H1 (cell line): ENCODE results near the gene BPIFB6. TPM values are rescaled to one million over a fixed set of nuclear protein-coding genes. Genes with fewer than 3 reads are reported as not detected.
A peak's percentile ranks its signal among the peaks of the same experiment; 100 is the strongest.

Source experiments
- CTCF ChIA-PET: fragments of 300-600 bp; sonication (Branson Sonifier 250); formaldehyde crosslinking; loops from one replicate; lab custom pipeline; 2021; ENCODE audit not compliant: partially characterized antibody; lab: Charles Lee
- POLR2A ChIA-PET: fragments of 300-600 bp; sonication (Branson Sonifier 250); formaldehyde crosslinking; loops from one replicate; lab custom pipeline; 2021; ENCODE audit warnings: inconsistent platforms; ENCODE audit not compliant: partially characterized antibody; lab: Charles Lee
- DNase-seq, 2 experiments: peaks; one replicate each; pipeline versions ENCODE4 v3.0.0 to v3.0.0-alpha.2; 2010 to 2022; ENCODE audit warnings: low spot score in 2 of 2, low read depth in 1 of 2, mixed read lengths in 1 of 2
- FAIRE-seq: peaks from 2 replicates; lab custom pipeline; 2011; peaks lifted over from hg19 to GRCh38; lab: Jason Lieb, UNC
- H2AFZ ChIP-seq: 2 replicates; pipeline ENCODE4 v1.8.1; 2012; ENCODE audit warnings: low read length, inconsistent platforms
- H2AK5ac ChIP-seq: 2 replicates; pipeline ENCODE4 v1.6.1; 2013; ENCODE audit warnings: low read depth, low read length
- H2BK120ac ChIP-seq: replicated peaks from 2 replicates; pipeline ENCODE3; 2013; ENCODE audit warnings: low read depth, low read length, inconsistent platforms
- H2BK12ac ChIP-seq: 2 replicates; pipeline ENCODE4 v1.6.1; 2013; ENCODE audit warnings: low read depth, low read length
- H2BK15ac ChIP-seq: 2 replicates; pipeline ENCODE4 v1.6.1; 2013; ENCODE audit warnings: low read length
- H2BK20ac ChIP-seq: 2 replicates; pipeline ENCODE4 v1.6.1; 2013; ENCODE audit warnings: low read length
- H2BK5ac ChIP-seq: 2 replicates; pipeline ENCODE4 v1.6.1; 2013; ENCODE audit warnings: low read depth, low read length
- H3K14ac ChIP-seq: 2 replicates; pipeline ENCODE4 v1.6.1; 2013; ENCODE audit warnings: inconsistent platforms; ENCODE audit not compliant: insufficient read length
- H3K18ac ChIP-seq: 2 replicates; pipeline ENCODE4 v1.6.1; 2013; ENCODE audit warnings: low read length; ENCODE audit errors: extremely low read depth
- H3K23ac ChIP-seq: 2 replicates; pipeline ENCODE4 v1.6.1; 2013; ENCODE audit warnings: inconsistent platforms; ENCODE audit not compliant: insufficient read length
- H3K23me2 ChIP-seq: 2 replicates; pipeline ENCODE4 v1.6.1; 2013; ENCODE audit warnings: low read depth, low read length
- H3K27ac ChIP-seq: 2 replicates; pipeline ENCODE4 v1.6.1; 2011; ENCODE audit warnings: low read depth, low read length, inconsistent platforms
- H3K27me3 ChIP-seq, 4 experiments: replicated peaks in 1 of 4; 1 replicate in 1 of 4; 2 replicates in 3 of 4; pipeline versions ENCODE4 v1.6.1 to v1.8.1; 2011 to 2013; ENCODE audit warnings: low read length in 3 of 4, mild to moderate bottlenecking in 3 of 4, inconsistent platforms in 2 of 4, mixed read lengths in 2 of 4, moderate library complexity in 1 of 4; ENCODE audit not compliant: control insufficient read depth in 3 of 4, insufficient read depth in 3 of 4; ENCODE audit errors: extremely low read depth in 1 of 4
- H3K36me3 ChIP-seq, 4 experiments: 2 replicates each; pipeline versions ENCODE4 v1.6.1 to v1.8.1; 2011 to 2013; ENCODE audit warnings: mild to moderate bottlenecking in 4 of 4, low read length in 3 of 4, moderate library complexity in 2 of 4, control low read depth in 1 of 4, inconsistent platforms in 1 of 4; ENCODE audit not compliant: insufficient read depth in 4 of 4, control insufficient read depth in 2 of 4
- H3K4ac ChIP-seq: replicated peaks from 2 replicates; pipeline ENCODE3; 2013; ENCODE audit warnings: low read length, low read depth, mixed read lengths, inconsistent platforms; ENCODE audit not compliant: insufficient read length
- H3K4me1 ChIP-seq, 4 experiments: replicated peaks in 1 of 4; 1 replicate in 1 of 4; 2 replicates in 3 of 4; pipeline versions ENCODE4 v1.6.1 to v1.8.1; 2011 to 2013; ENCODE audit warnings: low read length in 3 of 4, inconsistent platforms in 2 of 4, mixed read lengths in 1 of 4; ENCODE audit not compliant: insufficient read depth in 4 of 4, control insufficient read depth in 3 of 4
- H3K4me2 ChIP-seq, 2 experiments: 2 replicates each; pipeline versions ENCODE4 v1.6.1 to v1.8.1; 2011 to 2013; ENCODE audit warnings: low read depth in 2 of 2, low read length in 2 of 2, control low read depth in 1 of 2, inconsistent platforms in 1 of 2, mild to moderate bottlenecking in 1 of 2; ENCODE audit not compliant: insufficient read depth in 1 of 2
- H3K4me3 ChIP-seq, 4 experiments: fragments of 200-600, 300-600 bp in 1 of 4; sonication (generic), shearing (Covaris generic), sonication (Bioruptor Twin) in 1 of 4; 2 replicates each; pipeline versions ENCODE4 v1.5.1 to v1.8.1; 2011 to 2016; ENCODE audit warnings: low read length in 4 of 4, low read depth in 3 of 4, control low read depth in 2 of 4, inconsistent platforms in 2 of 4, mild to moderate bottlenecking in 2 of 4, mixed read lengths in 1 of 4, moderate library complexity in 1 of 4; ENCODE audit not compliant: insufficient read depth in 2 of 4; ENCODE audit errors: extremely low read depth in 1 of 4
- H3K56ac ChIP-seq: replicated peaks from 2 replicates; pipeline ENCODE3; 2013; ENCODE audit warnings: low read depth, mild to moderate bottlenecking, mixed read lengths, low read length, inconsistent platforms; ENCODE audit not compliant: insufficient read length
- H3K79me1 ChIP-seq: 2 replicates; pipeline ENCODE4 v1.6.1; 2013; ENCODE audit warnings: low read depth, low read length, control low read depth
- H3K79me2 ChIP-seq, 2 experiments: 2 replicates each; pipeline versions ENCODE4 v1.6.1 to v1.8.1; 2012 to 2013; ENCODE audit warnings: low read length in 2 of 2, mild to moderate bottlenecking in 2 of 2, inconsistent platforms in 1 of 2; ENCODE audit not compliant: insufficient read depth in 2 of 2, control insufficient read depth in 1 of 2
- H3K9ac ChIP-seq, 4 experiments: replicated peaks in 1 of 4; 1 replicate in 1 of 4; 2 replicates in 3 of 4; pipeline versions ENCODE4 v1.6.1 to v1.8.1; 2011 to 2013; ENCODE audit warnings: low read depth in 3 of 4, low read length in 3 of 4, control low read depth in 2 of 4, mild to moderate bottlenecking in 2 of 4, moderate library complexity in 2 of 4, inconsistent platforms in 1 of 4; ENCODE audit errors: extremely low read depth in 1 of 4
- H3K9me3 ChIP-seq, 2 experiments: 2 replicates each; pipeline versions ENCODE4 v1.6.1 to v1.8.1; 2012 to 2013; ENCODE audit warnings: mild to moderate bottlenecking in 2 of 2, moderate library complexity in 2 of 2, control low read depth in 1 of 2, inconsistent platforms in 1 of 2, low read depth in 1 of 2, low read length in 1 of 2, mixed read lengths in 1 of 2; ENCODE audit not compliant: insufficient read depth in 2 of 2
- H4K20me1 ChIP-seq, 2 experiments: replicated peaks in 1 of 2; 2 replicates each; pipeline versions ENCODE3 to v1.8.1; 2011 to 2013; ENCODE audit warnings: inconsistent platforms in 2 of 2, low read length in 2 of 2, mild to moderate bottlenecking in 1 of 2; ENCODE audit not compliant: insufficient read depth in 2 of 2, control insufficient read depth in 1 of 2
- H4K5ac ChIP-seq: 2 replicates; pipeline ENCODE4 v1.6.1; 2013; ENCODE audit warnings: low read length, low read depth, mixed read lengths, inconsistent platforms; ENCODE audit not compliant: insufficient read length
- H4K8ac ChIP-seq: 2 replicates; pipeline ENCODE4 v1.8.0; 2013; ENCODE audit warnings: mild to moderate bottlenecking, moderate library complexity, low read length, inconsistent platforms; ENCODE audit not compliant: insufficient read depth; ENCODE audit errors: extremely low read depth
- H4K91ac ChIP-seq: replicated peaks from 2 replicates; pipeline ENCODE3; 2013; ENCODE audit warnings: low read length, mixed read lengths, inconsistent platforms; ENCODE audit not compliant: insufficient read length
- CTCF ChIP-seq, 3 experiments: IDR thresholded peaks; 1 replicate in 2 of 3; 2 replicates in 1 of 3; pipeline versions ENCODE4 v1.5.1 to v1.6.1; 2011; ENCODE audit warnings: low read length in 3 of 3, mild to moderate bottlenecking in 3 of 3, inconsistent platforms in 2 of 3, low read depth in 1 of 3, moderate library complexity in 1 of 3; ENCODE audit not compliant: insufficient read depth in 1 of 3; ENCODE audit errors: control extremely low read depth in 1 of 3
- JUND ChIP-seq: IDR thresholded peaks from 2 replicates; pipeline ENCODE4 v1.6.1; 2011; ENCODE audit warnings: mild to moderate bottlenecking, improper control_type of control experiment, low read length
- RAD21 ChIP-seq, 2 experiments: IDR thresholded peaks in 1 of 2; conservative IDR thresholded peaks in 1 of 2; 2 replicates each; pipeline ENCODE4 v1.6.1; 2011; ENCODE audit warnings: low read depth in 2 of 2, low read length in 2 of 2, improper control_type of control experiment in 1 of 2, inconsistent platforms in 1 of 2, mild to moderate bottlenecking in 1 of 2, moderate library complexity in 1 of 2
- RBBP5 ChIP-seq: IDR thresholded peaks from 2 replicates; pipeline ENCODE4 v1.7.1; 2012; ENCODE audit warnings: low read depth, mild to moderate bottlenecking, inconsistent platforms, low read length, moderate library complexity, borderline replicate concordance
- ZNF274 ChIP-seq: IDR thresholded peaks from 2 replicates; pipeline ENCODE4 v1.7.0; 2012; ENCODE audit warnings: low read length, borderline replicate concordance; ENCODE audit errors: extremely low read depth
- WGBS, 2 experiments: shearing (Covaris generic) in 1 of 2; methylation state at CpG; one replicate each; pipeline versions ENCODE4 v1.1.6 to v1.1.7; 2013 to 2015; ENCODE audit warnings: low lambda C conversion rate in 2 of 2, mixed read lengths in 2 of 2, inconsistent platforms in 1 of 2, low coverage in 1 of 2, missing lambda C conversion rate in 1 of 2; ENCODE audit not compliant: insufficient replicate concordance in 2 of 2, insufficient coverage in 1 of 2, insufficient read length in 1 of 2; ENCODE audit errors: extremely low coverage in 1 of 2, missing lambda C conversion rate in 1 of 2; 5-methylcytosine and 5-hydroxymethylcytosine counted together
- polyA plus RNA-seq, 7 experiments: library from polyadenylated mRNA; depleted of rRNA in 3 of 7; stranded (reverse) in 5 of 7; unstranded in 2 of 7; fragments of >200 nt in 5 of 7; fragments of 200-250 nt in 2 of 7; gene quantifications; 1 replicate in 5 of 7; 2 replicates in 1 of 7; 4 replicates in 1 of 7; pipeline versions ENCODE4 v1.2.1 to v1.2.3, GENCODE V29; 2011 to 2013; ENCODE audit warnings: missing spikeins in 2 of 7, mixed read lengths in 2 of 7
- total RNA-seq: library from RNA; stranded (reverse); fragmentation: NEBNext Ultra II Directional; extraction: Animal tissue kit (Norgen Biotek cat#: 25700); gene quantifications from 2 replicates; pipeline ENCODE4 v1.2.1, GENCODE V29; 2021

Gene BPIFB6
- total and polyA plus RNA-seq, 2 of the 8 experiments (the other 6 are each of a cell fraction or from before 2014, with no cell fraction given), result not detected

- no peak overlapping the region for H2BK12ac ChIP-seq
- no peaks in the 10 kb centered on the region for H3K79me1 ChIP-seq
- no peak overlapping the region for H2AFZ ChIP-seq
- no peak overlapping the region for H3K9ac ChIP-seq
- no peak overlapping the region for H3K18ac ChIP-seq
- no peaks in the 10 kb centered on the region for H3K36me3 ChIP-seq
- H3K4me3 ChIP-seq, result no peak overlapping the region
- no peaks in the 10 kb centered on the region for H3K23me2 ChIP-seq
- H3K27ac ChIP-seq, result no peak overlapping the region
- FAIRE-seq (peak; percentile 78), DNase-seq (no peak)
- 0 out of 4 replicates have a peak, but pooled peaks cover 0 to 2% of the 10 kb centered on the region in 2 experiments for H3K9me3 ChIP-seq
- H2BK15ac ChIP-seq, result no peak overlapping the region
- H3K4ac ChIP-seq, result no peak overlapping the region
- no peak overlapping the region for H3K56ac ChIP-seq
- 68% methylated on average over 4 of the region's 4 CpGs; no CpG with 5 or more reads in 1 of the 2 experiments for WGBS, 2 experiments
- no peak overlapping the region for H2BK20ac ChIP-seq
- CTCF ChIA-PET, result interaction anchor here (0.7 to 9.1 kb wide), 33 partner anchors 11 to 371 kb away, joined by 3 to 86 read pairs (median 5); no protein-coding TSS in a partner anchor
- H3K79me2 ChIP-seq, result no peaks in the 10 kb centered on the region
- H2BK5ac ChIP-seq, result no peak overlapping the region
- H3K4me1 ChIP-seq, result no peaks in the 10 kb centered on the region; a peak in 2 of 7 replicates
- no peaks in the 10 kb centered on the region for H3K27me3 ChIP-seq
- H4K91ac ChIP-seq, result no peak overlapping the region
- H4K8ac ChIP-seq, result no peak overlapping the region
- no peaks in the 10 kb centered on the region for H4K20me1 ChIP-seq
- no peak overlapping the region for H2BK120ac ChIP-seq
- H3K14ac ChIP-seq, result no peak overlapping the region
- H4K5ac ChIP-seq, result no peak overlapping the region
- TF ChIP-seq CTCF (IDR thresholded peaks at IDR 0.05; ENCODE audit: control extremely low read depth in 1 of 3, insufficient read depth in 1 of 3, low read depth in 1 of 3, low read length in 3 of 3), result peak in 2 of 3 experiments; percentile 63 to 71; a peak in 3 of 4 replicates
- peak; percentile 60 to 64 for TF ChIP-seq RAD21 (IDR thresholded peaks at IDR 0.05 in 1 of 2, conservative IDR thresholded peaks at IDR 0.05 in 1 of 2; ENCODE audit: low read depth in 2 of 2, low read length in 2 of 2)
- TF ChIP-seq ZNF274, result no peak
- no peak for TF ChIP-seq JUND
- TF ChIP-seq RBBP5, result no peak
- no peak overlapping the region for H3K4me2 ChIP-seq
- no peak overlapping the region for H2AK5ac ChIP-seq
- POLR2A ChIA-PET, result interaction anchor here (0.7 kb wide), 1 partner anchor 21 kb away, joined by 3 read pairs; no protein-coding TSS in a partner anchor
- H3K23ac ChIP-seq, result no peak overlapping the region
Observed at GRCh38 chr20:33005132-33005566, 26.3 kb upstream of the BPIFB6 start.
